Measurements from ENCODE around the gene SPATA20. TPM values are rescaled to one million over a fixed set of nuclear protein-coding genes. Genes with fewer than 3 reads are reported as not detected.

SPATA20 gene
- total RNA-seq, 1 experiment from 2014 or later, result 24.6 TPM

DNA sequence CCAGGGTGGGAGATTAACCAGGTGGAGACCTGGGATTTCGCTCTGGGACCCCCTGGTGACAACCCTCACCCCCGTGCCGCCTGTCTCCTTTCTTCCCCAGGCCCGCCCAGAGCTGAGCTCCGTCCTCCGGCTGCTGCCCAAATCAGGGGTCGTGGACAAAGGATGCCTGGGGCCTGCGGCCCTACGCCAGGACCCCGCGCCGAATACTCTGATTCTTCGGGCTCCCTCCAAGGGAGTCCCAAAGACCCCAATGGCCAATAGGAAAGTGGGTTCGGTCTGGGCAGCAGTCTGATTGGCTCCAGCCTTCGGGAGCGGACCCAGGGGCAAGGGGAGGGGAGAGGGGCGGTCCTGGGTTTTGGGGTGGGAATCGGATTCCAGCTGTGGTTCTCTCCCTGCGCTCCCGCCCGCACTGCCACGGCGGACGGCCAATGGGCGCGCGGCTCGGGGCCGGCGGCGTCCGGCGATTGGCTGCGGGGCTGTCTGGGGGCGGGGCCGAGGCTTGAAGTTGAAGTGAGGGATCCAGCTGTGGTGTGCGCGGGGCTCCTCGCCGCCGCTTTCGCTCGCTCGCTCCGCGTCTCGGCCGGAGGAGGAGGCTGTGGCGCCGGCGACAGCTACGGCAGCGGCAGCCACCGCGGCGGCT lies 13.3 kb downstream of the SPATA20 start, which contains the start of gene CACNA1G:
Gene CACNA1G (plus strand): TSS at position 531 of the 640 bp plus-strand sequence. CDS start 745 bp downstream, outside the sequence.
- Mint-ChIP-seq H3K4me3 (peak within 1 kb of the TSS; percentile 87), H3K27me3 (ENCODE audit: low read depth) (peaks cover 75% of the 10 kb centered on the region), H3K9me3 (no peaks in the 10 kb centered on the region), H3K36me3 (no peaks in the 10 kb centered on the region), H3K27ac (peak within 1 kb of the TSS; percentile 97), H3K4me1 (peaks cover 37% of the 10 kb centered on the region)
- peak; percentile 98 for DNase-seq (ENCODE audit: low spot score)
- ChIA-PET CTCF (interaction anchor here (0.7 to 7.2 kb wide), 24 partner anchors 9 to 281 kb away, joined by 3 to 135 read pairs (median 4); partner anchors contain the start of genes CHAD, EPN3 and LRRC59), POLR2A (interaction anchor here (0.5 to 2.5 kb wide), 16 partner anchors 9 to 306 kb away, joined by 3 to 16 read pairs (median 4); partner anchors contain the start of genes LUC7L3, SPATA20 and TOB1)
- peak; percentile 83 for ATAC-seq
- TF ChIP-seq, protein P1, sequence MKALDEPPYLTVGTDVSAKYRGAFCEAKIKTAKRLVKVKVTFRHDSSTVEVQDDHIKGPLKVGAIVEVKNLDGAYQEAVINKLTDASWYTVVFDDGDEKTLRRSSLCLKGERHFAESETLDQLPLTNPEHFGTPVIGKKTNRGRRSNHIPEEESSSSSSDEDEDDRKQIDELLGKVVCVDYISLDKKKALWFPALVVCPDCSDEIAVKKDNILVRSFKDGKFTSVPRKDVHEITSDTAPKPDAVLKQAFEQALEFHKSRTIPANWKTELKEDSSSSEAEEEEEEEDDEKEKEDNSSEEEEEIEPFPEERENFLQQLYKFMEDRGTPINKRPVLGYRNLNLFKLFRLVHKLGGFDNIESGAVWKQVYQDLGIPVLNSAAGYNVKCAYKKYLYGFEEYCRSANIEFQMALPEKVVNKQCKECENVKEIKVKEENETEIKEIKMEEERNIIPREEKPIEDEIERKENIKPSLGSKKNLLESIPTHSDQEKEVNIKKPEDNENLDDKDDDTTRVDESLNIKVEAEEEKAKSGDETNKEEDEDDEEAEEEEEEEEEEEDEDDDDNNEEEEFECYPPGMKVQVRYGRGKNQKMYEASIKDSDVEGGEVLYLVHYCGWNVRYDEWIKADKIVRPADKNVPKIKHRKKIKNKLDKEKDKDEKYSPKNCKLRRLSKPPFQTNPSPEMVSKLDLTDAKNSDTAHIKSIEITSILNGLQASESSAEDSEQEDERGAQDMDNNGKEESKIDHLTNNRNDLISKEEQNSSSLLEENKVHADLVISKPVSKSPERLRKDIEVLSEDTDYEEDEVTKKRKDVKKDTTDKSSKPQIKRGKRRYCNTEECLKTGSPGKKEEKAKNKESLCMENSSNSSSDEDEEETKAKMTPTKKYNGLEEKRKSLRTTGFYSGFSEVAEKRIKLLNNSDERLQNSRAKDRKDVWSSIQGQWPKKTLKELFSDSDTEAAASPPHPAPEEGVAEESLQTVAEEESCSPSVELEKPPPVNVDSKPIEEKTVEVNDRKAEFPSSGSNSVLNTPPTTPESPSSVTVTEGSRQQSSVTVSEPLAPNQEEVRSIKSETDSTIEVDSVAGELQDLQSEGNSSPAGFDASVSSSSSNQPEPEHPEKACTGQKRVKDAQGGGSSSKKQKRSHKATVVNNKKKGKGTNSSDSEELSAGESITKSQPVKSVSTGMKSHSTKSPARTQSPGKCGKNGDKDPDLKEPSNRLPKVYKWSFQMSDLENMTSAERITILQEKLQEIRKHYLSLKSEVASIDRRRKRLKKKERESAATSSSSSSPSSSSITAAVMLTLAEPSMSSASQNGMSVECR (CRISPR knock-in tag; IDR thresholded peaks at IDR 0.05; ENCODE audit: borderline replicate concordance), result no peak
- TF ChIP-seq SP1 (CRISPR knock-in tag; conservative IDR thresholded peaks at IDR 0.05) (peak; percentile 72), TCF7 (CRISPR knock-in tag; IDR thresholded peaks at IDR 0.05; ENCODE audit: low read depth) (no peak), NFYB (CRISPR knock-in tag; conservative IDR thresholded peaks at IDR 0.05; ENCODE audit: low read depth) (peak; percentile 85), GRHL2 (CRISPR knock-in tag; IDR thresholded peaks at IDR 0.05; ENCODE audit: insufficient replicate concordance, severe bottlenecking) (no peak), TEAD4 (CRISPR knock-in tag; IDR thresholded peaks at IDR 0.05) (no peak), ZNF423 (CRISPR knock-in tag; IDR thresholded peaks at IDR 0.05) (peak; percentile 46; the same call in 1 of the 2 replicates)
- TF ChIP-seq, protein P2, sequence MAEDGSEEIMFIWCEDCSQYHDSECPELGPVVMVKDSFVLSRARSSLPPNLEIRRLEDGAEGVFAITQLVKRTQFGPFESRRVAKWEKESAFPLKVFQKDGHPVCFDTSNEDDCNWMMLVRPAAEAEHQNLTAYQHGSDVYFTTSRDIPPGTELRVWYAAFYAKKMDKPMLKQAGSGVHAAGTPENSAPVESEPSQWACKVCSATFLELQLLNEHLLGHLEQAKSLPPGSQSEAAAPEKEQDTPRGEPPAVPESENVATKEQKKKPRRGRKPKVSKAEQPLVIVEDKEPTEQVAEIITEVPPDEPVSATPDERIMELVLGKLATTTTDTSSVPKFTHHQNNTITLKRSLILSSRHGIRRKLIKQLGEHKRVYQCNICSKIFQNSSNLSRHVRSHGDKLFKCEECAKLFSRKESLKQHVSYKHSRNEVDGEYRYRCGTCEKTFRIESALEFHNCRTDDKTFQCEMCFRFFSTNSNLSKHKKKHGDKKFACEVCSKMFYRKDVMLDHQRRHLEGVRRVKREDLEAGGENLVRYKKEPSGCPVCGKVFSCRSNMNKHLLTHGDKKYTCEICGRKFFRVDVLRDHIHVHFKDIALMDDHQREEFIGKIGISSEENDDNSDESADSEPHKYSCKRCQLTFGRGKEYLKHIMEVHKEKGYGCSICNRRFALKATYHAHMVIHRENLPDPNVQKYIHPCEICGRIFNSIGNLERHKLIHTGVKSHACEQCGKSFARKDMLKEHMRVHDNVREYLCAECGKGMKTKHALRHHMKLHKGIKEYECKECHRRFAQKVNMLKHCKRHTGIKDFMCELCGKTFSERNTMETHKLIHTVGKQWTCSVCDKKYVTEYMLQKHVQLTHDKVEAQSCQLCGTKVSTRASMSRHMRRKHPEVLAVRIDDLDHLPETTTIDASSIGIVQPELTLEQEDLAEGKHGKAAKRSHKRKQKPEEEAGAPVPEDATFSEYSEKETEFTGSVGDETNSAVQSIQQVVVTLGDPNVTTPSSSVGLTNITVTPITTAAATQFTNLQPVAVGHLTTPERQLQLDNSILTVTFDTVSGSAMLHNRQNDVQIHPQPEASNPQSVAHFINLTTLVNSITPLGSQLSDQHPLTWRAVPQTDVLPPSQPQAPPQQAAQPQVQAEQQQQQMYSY (CRISPR knock-in tag; IDR thresholded peaks at IDR 0.05), result no peak

DNA sequence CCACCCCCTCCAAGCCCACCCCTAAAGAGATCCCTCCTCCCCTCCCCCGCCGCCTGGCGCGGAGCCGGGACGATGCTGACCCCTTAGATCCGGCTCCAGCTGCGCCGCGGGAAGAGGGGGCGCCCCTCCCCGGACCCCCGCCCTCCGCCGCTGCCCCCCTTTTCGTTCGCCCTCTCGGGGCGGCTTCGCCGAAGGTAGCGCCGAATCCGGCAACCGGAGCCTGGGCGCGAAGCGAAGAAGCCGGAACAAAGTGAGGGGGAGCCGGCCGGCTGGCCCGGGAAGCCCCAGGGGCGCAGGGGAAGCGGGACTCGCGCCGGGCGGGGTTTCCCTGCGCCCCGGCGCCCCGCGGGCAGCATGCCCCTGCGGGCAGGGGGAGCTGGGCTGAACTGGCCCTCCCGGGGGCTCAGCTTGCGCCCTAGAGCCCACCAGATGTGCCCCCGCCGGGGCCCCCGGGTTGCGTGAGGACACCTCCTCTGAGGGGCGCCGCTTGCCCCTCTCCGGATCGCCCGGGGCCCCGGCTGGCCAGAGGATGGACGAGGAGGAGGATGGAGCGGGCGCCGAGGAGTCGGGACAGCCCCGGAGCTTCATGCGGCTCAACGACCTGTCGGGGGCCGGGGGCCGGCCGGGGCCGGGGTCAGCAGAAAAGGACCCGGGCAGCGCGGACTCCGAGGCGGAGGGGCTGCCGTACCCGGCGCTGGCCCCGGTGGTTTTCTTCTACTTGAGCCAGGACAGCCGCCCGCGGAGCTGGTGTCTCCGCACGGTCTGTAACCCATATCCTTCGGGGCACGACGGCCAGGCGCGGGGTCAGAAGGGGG lies 14.2 kb downstream of the SPATA20 start:
- peaks cover 83% of the 10 kb centered on the region for H3K27me3 Mint-ChIP-seq (ENCODE audit: low read depth)
- H3K9me3 Mint-ChIP-seq, result no peaks in the 10 kb centered on the region
- H3K4me3 Mint-ChIP-seq, result peak overlapping the region; percentile 67; the same call in 1 of the 2 replicates
- ATAC-seq, result no peak
- TF ChIP-seq RORB (CRISPR knock-in tag; IDR thresholded peaks at IDR 0.05) (no peak), CREB1 (CRISPR knock-in tag; IDR thresholded peaks at IDR 0.05) (no peak), MXD4 (CRISPR knock-in tag; IDR thresholded peaks at IDR 0.05; ENCODE audit: borderline replicate concordance) (no peak)
- ChIA-PET CTCF (interaction anchor here (0.7 to 7.2 kb wide), 21 partner anchors 9 to 281 kb away, joined by 3 to 135 read pairs (median 4); partner anchors contain the start of genes CHAD and LRRC59), POLR2A (interaction anchor here (0.5 to 2.5 kb wide), 11 partner anchors 9 to 158 kb away, joined by 3 to 16 read pairs (median 4); partner anchors contain the start of gene LUC7L3)
- peak; percentile 42 for DNase-seq (ENCODE audit: low spot score)
- H3K27ac Mint-ChIP-seq, result no peak overlapping the region
- H3K36me3 Mint-ChIP-seq, result no peaks in the 10 kb centered on the region
- peaks cover 43% of the 10 kb centered on the region for H3K4me1 Mint-ChIP-seq
